Activated CD4-positive, alpha-beta T cell treated with anti-CD3 and anti-CD28 coated beads for 48 hours (primary cell): Measurements from ENCODE around the gene SLC26A5.

Source experiments
- DNase-seq: peaks from one replicate; pipeline ENCODE4 v3.0.0-alpha.2; 2020

The SLC26A5 gene

DNA sequence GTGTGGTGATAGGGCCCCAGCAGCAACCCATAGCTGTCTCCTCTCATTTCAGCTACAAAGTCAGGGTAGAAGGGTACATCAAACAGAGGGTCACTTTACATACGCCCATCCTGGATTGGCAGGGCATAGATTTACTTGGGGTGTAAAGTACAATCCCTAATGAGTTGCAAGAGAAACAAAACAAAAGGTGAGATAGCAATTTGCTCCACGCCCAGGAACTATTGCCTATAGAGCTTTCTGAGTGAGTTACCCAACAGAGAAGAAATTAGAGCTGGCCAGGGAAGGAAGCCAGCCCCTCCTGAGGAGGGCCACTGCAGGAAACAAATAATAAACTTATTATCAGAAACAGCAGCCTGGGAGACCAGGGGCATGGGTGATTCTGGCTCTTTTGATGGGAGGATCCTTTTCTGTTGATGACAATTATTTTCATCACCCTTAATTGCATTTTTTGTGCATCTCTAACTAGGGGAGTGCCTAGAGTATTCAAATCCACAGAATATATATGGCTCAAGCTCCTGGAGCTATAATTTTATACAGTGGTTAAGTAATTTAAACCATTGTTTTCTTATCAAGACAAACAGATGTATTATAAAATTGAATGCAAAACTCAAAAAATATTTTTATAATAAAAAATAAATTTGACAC, 47.4 kb downstream of the SLC26A5 start:
- no peak for DNase-seq

GRCh38 chr7:103396471-103396870, 49.5 kb downstream of the SLC26A5 start:
- no peak for DNase-seq

DNA sequence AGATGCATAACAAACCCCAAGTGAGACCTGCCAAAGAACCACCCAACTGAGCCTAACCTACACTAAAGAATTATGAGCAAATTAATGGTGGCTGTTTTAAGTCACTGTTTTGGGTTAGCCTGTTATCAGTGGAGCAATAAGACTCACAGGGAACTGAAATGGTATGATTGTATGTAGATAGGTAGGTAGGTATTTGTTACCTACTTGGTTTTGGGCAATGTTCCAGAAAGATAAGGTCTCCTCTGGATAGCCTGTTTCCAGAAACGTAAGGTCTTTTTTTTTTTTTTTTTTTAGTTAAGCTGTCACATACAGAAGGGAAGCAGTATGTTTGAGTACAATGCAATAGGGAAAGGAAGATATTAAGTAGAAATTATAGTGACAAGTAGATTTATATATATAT, 50.9 kb downstream of the SLC26A5 start:
- no peak for DNase-seq

- no peak for DNase-seq
Observed at GRCh38 chr7:103394566-103394965, 51.4 kb downstream of the SLC26A5 start.

GRCh38 chr7:103391976-103392375, 54.0 kb downstream of the SLC26A5 start:
- no peak for DNase-seq

DNA sequence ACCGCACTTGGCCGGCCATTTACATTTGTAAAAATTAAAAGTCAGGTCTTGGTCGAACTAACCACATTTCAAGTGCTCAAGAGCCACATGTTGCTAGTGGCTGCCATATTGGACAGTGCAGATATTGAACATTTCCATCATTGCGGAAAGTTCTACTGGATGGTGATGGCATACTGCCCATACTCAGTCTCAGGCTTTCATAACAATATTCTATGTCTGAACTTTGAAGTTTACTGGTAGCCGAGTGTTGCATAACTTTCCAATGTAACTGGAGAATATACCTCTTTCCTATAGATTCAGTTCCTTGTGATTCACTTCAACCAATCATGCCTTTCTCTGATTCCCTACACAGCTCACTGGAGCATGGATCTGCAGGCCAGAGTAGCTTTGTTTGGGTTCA, 54.9 kb downstream of the SLC26A5 start:
- no peak for DNase-seq

DNA sequence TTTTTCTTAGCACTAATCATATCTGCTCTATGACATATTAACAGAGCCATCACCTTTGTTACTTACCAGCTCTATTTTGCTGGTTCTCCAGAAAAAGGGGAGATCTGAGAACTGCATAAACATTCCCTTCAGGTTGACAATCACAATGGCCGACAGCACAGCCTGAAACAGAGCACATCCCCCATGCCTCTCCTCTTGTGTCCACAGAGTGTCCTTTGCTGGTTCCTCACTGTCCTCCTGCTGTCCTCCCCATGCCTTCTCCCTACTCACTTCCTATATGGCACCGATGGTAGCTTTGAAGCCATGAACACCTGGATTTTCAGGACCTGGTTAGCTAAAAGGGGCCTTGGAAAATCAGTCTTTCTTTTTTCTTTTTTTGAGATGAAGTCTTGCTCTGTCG, 56.7 kb downstream of the SLC26A5 start:
- no peak for DNase-seq

DNA sequence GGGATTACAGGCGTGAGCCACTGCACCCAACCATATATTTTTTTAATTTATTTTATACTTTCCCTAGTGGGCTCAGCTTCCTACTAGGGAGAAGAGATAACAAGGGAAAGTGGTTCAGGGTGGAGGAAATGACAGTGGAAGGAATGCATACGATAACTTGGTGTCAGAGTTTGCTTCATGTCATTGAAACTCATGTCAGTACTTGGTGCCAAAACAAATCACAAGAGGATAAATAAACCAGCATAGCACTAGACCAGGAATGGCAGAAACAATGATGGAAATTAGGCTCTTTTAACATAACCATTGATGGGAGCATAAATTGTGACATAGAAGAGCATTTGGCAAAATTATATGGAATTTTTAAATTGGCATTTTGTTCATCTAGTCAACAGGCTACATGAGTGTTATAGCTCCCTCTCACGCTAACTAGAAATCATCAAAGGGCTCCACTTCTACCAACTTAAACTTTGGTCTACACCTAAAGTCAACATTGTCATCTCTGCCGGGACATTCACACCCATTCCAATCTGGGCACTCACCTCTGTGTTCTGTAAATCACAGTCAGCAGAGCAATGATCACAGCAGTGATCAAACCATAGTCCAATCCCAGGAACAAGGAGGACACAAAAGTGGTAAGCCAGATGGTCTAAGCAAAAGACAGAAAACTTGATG, 57.4 kb downstream of the SLC26A5 start:
- no peak for DNase-seq

DNA sequence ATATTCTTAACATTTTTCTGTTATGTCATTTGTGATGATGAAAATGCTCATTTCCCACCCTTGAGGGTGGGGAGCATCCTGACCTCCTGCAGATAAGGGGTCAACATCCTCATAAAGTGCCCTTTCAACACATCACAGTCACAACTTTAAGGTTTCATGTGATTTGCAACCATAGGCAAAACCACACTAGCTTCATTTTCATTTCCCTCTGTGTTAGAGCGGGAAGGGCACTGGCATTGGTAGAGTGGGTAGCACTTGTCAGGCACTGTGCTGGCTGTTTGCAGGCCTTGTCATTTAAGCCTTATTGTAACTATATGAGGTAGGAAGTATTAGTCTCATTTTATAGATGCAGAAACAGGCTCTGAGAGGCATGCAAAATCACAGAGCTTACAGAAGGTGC, 58.8 kb downstream of the SLC26A5 start:
- no peak for DNase-seq

DNA sequence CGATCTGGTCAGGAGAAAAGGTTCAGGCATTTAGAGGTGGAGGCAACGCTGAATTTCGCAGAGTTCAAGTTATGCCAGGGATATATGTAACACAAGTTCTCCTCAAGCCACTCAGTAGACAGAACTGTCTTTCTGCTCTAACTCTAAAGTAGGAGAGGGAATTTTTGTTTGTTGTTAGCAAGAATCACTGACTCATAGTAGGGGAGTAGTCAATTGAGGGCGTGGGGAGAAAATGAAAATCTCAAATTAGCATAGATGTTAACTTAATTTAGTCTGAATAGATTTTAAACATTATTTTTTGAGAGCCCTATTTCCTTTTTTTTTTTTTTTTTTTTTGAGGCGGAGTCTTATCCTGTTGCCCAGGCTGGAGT, 64.0 kb downstream of the SLC26A5 start:
- DNase-seq, result no peak

DNA sequence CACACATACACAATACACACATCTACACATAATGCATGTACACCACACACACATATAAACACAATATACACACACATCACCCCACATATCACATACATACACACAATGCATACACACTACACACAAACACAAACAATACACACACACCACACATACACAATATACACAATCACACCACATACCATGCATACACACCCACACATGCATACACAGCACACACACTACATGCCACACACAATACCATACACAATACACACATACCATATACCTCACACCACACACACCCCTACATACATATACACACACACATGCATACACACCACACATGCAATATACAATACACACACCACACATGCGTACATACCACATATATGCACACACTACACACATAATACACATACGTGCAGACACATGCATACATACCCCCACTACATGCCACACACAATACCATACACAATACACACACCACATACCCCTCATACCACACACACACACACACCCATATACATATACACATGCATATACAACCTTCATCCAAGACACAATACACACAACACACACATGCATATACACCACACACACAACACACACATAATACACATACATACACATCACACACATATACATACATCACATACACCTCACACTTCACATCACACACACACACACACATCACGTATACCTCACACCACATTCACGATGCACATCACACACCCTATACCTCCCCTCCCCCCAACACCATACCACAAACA, 64.6 kb downstream of the SLC26A5 start:
- DNase-seq, result no peak

DNA sequence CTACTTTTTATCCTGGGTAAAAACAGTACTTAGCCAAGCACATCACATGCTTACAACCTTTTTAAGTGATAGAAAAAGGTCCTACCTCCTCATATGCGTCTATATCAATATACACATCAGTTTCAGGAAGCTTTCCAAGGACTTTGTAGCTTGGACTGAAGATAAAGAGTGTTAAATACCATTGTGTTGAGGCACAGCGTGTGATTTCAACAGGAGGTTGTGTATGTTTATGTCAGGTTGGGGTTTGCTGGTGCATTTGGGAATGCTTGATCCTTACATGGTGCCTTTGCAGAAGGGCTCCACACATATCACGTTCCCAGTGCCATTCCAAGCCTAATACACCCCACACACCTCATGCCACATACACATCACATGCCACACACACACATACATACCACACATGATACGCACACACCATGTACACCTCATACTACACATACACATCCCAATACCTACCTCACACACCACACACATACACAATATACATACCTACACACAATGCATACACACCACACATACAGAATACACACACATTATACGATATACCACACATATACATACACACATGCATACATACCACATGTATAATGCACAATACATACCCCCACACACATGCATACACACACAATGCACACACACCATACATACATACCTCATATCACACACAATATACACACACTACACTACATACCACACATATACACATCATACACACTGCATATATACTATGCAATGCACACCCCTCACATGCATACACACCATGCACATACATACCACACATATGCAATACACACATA, 65.4 kb downstream of the SLC26A5 start:
- DNase-seq, result no peak

DNA sequence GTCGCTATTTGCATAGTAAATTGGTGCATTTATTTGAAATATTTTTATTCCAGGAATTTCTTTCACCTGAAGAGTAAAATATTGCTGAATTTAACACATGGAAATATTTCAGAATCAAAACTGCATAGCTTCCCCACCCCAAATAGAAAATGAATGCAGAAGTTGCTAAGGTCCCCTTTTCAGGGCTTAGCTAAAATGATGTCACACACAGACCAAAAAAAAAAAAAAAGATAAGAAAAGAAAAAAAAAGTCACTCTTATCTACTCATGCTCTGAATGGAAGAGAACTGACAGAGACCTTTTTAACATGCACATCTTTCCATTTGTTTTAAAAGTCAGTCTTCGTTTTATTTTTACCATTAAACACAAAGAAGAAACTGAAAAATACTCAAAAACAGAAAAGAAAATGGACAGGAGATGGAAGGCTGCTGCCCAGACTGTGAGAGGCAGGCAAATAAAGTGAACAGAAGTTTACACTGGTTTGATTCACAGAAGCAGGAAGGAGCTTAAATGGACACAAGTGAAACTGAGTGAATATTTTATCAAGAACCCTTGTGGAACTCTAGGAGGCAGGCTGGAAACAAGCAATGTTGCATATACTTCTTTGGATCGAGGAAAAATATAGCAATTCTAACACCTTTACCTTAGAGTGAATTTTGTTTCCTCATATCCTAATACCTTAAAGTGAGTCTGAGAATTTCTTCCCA, 66.6 kb downstream of the SLC26A5 start:
- no peak for DNase-seq

GRCh38 chr7:103373866-103374643, 72.0 kb downstream of the SLC26A5 start:
- no peak for DNase-seq

DNA sequence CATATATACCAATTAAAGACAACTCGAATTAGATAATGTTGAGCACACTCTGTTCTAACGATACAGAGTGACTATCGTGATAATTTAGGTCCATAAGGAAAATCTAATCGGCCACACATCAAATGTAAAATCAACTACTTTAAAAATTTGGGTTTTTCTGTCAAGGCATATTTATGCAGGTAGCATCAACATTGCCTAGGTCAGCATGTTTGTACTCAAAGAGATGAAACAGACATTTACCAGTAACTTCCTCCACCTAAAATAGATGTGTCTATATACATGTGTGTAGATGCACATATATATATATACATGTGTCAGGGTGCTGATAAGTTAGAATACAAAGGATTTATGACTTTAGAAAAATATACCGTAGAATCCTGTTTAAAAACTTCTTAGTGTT, 76.6 kb downstream of the SLC26A5 start:
- no peak for DNase-seq

DNA sequence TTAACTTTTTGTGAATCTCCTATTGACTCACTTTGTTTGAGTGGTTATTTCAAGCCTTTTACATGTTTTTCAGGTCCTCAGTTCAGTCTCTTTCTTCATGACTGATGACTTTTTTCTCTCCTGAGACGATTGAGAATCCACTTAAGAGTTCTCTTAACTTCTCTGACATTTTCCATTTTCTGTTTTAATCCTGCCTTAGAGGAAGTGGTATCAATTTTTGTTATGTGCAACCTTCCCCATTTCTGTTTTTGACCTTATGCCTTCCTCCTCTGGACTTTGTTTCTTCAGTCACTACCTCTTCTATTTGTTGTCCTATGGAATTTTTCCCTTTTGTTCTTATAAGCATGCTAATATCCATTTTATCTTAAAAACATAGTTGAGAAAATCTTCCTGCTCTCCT, 96.2 kb downstream of the SLC26A5 start:
- DNase-seq, result no peak

DNA sequence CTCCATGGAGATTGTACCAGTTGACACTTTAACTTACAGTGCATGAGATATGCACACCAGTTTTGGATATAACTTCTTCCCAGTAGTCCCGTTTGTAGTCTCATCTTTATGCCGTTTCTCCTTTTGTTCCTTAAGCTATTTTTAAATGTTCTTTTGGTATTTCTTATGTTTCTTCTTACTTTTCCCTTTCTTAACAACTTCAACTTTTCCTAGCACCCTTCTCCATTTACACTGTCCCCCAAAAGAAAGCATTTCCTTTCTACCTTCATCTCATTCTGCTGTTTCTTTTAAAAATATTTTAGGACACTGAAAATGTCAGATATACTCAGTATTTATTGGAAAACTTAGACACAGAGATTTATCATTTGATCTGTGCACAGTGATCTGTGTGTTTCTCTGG, 97.0 kb downstream of the SLC26A5 start:
- DNase-seq, result no peak

DNA sequence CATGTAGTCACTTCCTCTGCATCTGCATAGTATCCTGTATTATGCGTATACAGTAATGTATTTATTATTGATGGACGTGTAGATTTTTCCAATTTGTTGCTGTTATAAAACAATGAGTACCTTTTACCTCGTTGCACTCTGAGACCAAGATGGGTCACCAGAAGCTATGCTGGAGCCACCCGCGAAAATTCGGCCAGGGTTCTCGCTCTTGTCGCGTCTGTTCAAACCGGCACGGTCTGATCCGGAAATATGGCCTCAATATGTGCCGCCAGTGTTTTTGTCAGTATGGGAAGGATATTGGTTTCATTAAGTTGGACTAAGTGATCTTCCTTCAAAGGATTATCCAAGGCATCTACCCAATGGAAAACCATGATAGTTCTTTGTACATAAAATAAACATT, 97.6 kb downstream of the SLC26A5 start:
- DNase-seq, result peak; percentile 21

GRCh38 chr7:103347507-103348267, 98.3 kb downstream of the SLC26A5 start, which contains the start of gene PSMC2:
TSS of gene PSMC2 (plus strand) at chr7:103347643. CDS start at chr7:103347712, 69 bp downstream.
- peak; percentile 85 for DNase-seq

DNA sequence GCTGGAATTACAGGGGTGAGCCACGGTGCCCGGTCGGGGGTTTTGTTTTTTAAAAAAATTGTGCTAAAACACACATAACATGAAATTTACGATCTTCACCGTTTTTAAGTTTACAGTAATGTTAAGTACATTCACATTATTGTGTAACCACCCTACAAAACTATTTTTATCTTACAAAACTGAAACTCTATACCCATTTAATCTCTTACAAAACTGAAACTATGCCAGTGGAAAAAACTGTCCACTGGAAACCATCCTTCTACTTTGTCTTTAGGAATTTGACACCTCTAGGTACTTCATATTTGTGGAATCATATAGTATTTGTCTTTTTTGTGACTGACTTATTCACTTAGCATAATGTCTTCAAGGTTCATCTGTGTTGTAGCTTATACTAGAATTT, 99.6 kb downstream of the SLC26A5 start:
- no peak for DNase-seq
